GM18861 (cell line): ENCODE measurements around the gene DYRK1A.

Experiments used
- ATAC-seq: cut with Tn5 transposase; IDR thresholded peaks from one replicate; pipeline ENCODE4 v1.9.1; 2021; ENCODE audit not compliant: unreplicated experiment

The DYRK1A gene

DNA sequence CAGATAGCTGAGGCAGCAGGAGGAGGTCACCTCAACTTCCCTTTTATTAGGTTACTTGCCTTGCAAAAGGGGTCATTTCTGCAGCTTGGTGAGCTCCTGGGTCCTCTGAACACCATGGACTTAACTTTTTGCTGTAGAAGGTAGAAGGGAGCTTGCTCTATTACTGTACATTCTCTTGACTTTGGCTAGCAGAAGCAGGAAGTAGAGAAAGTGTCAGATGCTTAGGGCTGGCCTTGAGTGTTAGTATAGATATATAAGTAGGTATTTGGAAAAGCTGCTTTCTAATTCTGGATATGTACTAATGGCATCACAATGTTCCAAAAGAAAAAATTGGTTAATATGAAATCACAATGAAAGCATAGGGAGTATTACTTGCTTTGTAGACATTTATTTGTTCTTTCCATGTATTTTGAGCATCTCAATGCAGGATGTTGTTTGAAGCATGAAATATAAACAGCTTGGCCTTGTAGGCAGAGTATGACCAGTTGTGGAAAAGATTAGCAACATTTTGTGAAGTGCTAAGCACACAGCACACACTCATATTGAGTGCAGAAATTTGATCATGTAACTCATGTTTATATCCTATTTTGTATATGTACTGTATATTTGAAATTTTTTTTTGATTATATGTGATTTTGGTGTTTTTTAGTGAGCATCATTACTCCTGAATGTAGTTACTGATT is 108.8 kb downstream of the DYRK1A start:
- ATAC-seq = no peak

- ATAC-seq = no peak
These were observed 112.2 kb downstream of the DYRK1A start for GRCh38 chr21:37478794-37479193.

DNA sequence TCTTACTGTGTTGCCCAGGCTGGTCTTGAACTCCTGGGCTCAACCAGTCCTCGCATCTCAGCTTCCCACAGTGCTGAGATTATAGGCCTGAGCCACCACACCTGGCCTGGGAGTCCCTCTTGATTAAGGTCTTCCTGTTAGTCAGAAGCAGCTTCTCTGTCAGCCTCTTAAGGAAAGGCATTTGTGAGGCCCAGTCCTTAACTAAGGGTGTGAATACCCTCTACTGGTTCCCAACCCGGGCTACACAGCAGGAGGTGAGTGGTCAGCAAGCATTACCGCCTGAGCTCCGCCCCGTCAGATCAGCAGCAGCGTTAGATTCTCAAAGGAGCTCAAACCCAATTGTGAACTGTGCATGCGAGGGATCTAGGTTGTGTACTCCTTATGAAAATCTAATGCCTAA is 117.2 kb downstream of the DYRK1A start:
- ATAC-seq = no peak

- no peak for ATAC-seq
These were observed 118.2 kb downstream of the DYRK1A start for GRCh38 chr21:37484535-37485474.

- ATAC-seq = no peak
These were observed 123.0 kb downstream of the DYRK1A start for GRCh38 chr21:37489553-37489952.

- ATAC-seq = no peak
These were observed 123.5 kb downstream of the DYRK1A start for GRCh38 chr21:37490084-37490483.

- no peak for ATAC-seq
These were observed 130.4 kb downstream of the DYRK1A start for GRCh38 chr21:37496972-37497371.

DNA sequence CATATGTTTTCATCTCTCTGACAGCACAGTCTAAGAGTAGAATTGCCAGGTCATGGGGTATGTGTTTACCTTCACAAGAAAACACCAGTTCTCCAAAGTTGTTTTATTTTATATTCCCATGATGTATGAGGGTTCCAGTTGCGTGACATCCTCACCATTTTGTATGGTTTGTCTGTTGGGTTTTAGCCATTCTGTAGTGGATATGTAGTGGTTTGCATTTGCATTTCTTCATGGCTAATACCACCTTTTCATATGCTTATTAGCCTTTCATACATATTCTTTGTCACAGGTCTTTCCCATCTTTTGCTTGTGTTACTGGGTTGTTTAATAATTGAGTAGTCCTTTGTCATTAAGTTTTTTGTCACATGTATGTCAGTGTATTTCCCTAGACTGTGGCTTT is 132.1 kb downstream of the DYRK1A start:
- ATAC-seq = no peak

GRCh38 chr21:37502947-37503346 is 136.4 kb downstream of the DYRK1A start:
- ATAC-seq = no peak

- ATAC-seq = no peak
These were observed 137.4 kb downstream of the DYRK1A start for GRCh38 chr21:37503848-37504467.

GRCh38 chr21:37505963-37506362 is 139.4 kb downstream of the DYRK1A start:
- no peak for ATAC-seq

GRCh38 chr21:37507716-37508115 is 141.1 kb downstream of the DYRK1A start:
- ATAC-seq = no peak

GRCh38 chr21:37508341-37508740 is 141.8 kb downstream of the DYRK1A start:
- no peak for ATAC-seq

- ATAC-seq = no peak
These were observed 143.3 kb downstream of the DYRK1A start for GRCh38 chr21:37509802-37510393.

DNA sequence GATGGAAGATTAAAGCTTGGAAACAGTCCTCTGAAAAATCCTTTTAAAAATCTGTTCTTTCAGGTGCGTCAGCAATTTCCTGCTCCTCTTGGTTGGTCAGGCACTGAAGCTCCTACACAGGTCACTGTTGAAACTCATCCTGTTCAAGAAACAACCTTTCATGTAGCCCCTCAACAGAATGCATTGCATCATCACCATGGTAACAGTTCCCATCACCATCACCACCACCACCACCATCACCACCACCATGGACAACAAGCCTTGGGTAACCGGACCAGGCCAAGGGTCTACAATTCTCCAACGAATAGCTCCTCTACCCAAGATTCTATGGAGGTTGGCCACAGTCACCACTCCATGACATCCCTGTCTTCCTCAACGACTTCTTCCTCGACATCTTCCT is 145.3 kb downstream of the DYRK1A start:
- ATAC-seq = no peak

GRCh38 chr21:37513383-37513782 is 146.8 kb downstream of the DYRK1A start:
- no peak for ATAC-seq

DNA sequence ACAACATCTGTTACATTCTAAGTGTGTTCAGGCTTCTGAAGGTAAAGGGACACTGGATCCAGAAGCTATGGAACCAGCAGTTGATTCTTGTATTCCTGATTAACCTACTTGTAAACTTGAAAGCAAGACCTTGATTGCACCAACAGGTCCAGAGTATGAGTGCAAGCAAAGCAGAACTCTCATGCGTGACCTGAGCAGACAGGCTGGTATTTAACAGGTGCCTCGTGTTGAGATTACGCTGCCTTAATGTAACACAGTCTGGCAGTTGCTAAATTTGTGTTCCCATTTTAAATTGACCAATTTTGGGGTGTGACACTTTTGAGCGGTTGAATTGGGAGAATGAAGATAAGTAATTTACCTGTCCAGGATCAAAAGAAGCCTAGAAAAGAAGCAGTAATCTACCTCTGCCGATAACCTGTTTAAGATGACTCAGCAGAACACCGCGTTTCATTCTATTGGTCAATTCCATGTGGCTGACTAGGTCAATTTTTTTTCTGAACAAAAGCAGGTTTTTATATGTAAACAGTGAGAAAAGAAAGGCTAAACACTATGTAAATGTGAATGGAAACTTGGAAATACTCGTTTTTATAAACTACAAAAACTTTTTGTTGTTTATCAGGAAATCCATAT is 147.6 kb downstream of the DYRK1A start:
- no peak for ATAC-seq

DNA sequence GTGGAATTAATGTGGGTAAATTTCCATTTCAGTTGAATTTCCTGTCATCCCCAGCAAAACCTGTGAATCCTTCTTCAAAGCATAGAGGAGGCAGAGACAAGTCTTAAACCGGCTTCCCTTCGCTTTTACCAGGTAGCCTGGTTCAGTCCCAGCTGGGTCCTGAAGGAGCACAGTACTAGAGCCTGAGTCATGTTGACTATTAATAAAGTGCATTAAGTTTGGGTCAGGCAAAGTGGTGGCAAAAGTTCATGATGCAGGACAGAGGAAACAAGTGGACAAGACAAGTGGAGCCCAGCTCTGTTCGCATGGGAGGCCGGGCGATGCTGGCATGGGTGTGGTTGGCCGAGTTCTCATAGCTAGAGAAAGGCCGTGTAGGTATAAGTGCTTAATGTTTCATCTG is 150.4 kb downstream of the DYRK1A start:
- no peak for ATAC-seq

DNA sequence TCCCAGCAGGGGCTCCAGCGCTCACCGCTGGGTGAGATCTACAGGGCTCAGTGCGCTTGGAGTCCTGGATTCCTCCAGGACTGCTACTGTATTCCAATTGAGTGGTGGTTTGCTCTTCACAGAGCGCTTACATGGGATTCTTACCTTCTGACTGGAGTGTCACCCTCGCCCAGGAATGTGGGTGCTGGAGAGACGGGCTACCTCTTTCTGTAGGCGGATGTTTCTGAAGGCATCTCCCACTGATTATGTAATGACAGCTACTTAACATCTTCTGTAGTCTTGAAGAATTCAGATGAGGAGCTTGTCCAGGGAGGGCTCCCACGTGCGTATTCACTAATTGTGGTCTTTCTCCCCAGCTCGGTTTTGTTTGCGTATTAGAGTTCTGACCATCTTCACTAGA is 154.2 kb downstream of the DYRK1A start:
- ATAC-seq = no peak

GRCh38 chr21:37521658-37522057 is 155.1 kb downstream of the DYRK1A start:
- no peak for ATAC-seq
